Adipocyte (in vitro differentiated cells): ENCODE measurements around the gene TMEM259.

Experiments
- DNase-seq: peaks from one replicate; pipeline ENCODE4 v3.0.0-alpha.2; 2015; ENCODE audit warnings: low read depth
- H3K27me3 ChIP-seq: replicated peaks from 2 replicates; pipeline ENCODE4 v1.7.0; 2013; ENCODE audit warnings: mild to moderate bottlenecking, low read length, moderate library complexity; ENCODE audit not compliant: control insufficient read depth, insufficient read depth
- H3K36me3 ChIP-seq: 2 replicates; pipeline ENCODE4 v1.7.0; 2013; ENCODE audit warnings: low read length, mild to moderate bottlenecking, moderate library complexity; ENCODE audit not compliant: control insufficient read depth, insufficient read depth, severe bottlenecking
- H3K4me1 ChIP-seq: 2 replicates; pipeline ENCODE4 v1.7.0; 2013; ENCODE audit warnings: mild to moderate bottlenecking, low read length, moderate library complexity; ENCODE audit not compliant: control insufficient read depth, insufficient read depth
- H3K4me3 ChIP-seq: 2 replicates; pipeline ENCODE4 v1.7.0; 2013; ENCODE audit warnings: mild to moderate bottlenecking, low read length, moderate library complexity
- H3K9ac ChIP-seq: 2 replicates; pipeline ENCODE4 v1.7.0; 2013; ENCODE audit warnings: mild to moderate bottlenecking, low read length, moderate library complexity
- H3K9me3 ChIP-seq: 2 replicates; pipeline ENCODE4 v1.7.0; 2013; ENCODE audit warnings: mild to moderate bottlenecking, low read length, moderate library complexity; ENCODE audit not compliant: control insufficient read depth

TMEM259 gene

DNA sequence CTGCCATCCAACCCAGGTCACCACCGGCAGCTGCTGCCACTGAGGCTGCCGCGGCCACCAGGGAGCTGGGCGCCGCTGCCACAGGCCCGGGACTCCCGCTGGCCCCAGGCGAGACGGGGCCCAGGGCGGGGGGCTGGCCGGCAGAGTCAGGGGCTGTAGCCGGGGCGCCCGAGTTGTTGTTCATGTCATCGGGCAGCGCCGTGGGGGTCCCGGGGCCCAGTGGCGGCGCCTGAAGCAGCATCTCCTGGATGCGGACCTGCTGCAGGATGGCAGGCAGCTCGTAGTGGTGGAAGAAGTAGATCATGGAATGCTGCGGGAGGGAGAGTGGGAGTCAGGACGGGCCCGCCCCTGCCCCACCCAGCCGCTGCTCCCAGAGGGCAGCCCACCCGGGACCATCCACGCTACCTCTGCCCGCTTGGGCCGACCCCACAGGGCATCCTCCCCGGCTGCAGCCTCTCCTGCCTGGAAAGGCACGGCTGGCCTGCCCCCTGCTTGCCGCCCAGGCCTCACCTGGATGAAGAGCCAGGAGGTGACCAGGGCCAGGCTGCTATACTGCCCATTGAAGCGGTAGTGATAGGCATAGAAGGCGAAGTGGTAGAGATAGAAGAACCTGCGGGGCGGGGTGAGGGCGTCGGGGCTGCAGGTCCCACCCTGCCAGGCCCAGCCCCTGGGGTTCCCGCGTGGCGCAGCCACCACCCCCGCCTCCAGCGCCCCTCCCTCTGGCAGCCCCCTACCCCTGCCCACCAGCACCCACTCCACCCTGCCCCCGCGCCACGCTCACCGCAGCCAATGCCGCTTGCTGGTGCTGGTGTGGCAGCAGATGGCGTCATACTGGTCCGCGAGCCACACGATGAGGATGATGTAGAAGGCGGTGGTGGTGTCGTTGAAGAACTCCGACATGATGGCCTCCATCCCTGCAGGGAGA, 10.1 kb downstream of the TMEM259 start:
- Histone ChIP-seq H3K36me3 (peaks cover 23% of the 10 kb centered on the region), H3K9me3 (no peaks in the 10 kb centered on the region), H3K4me3 (no peak overlapping the region), H3K27me3 (no peaks in the 10 kb centered on the region), H3K4me1 (peaks cover 4% of the 10 kb centered on the region), H3K9ac (no peak overlapping the region)
- DNase-seq = no peak

DNA sequence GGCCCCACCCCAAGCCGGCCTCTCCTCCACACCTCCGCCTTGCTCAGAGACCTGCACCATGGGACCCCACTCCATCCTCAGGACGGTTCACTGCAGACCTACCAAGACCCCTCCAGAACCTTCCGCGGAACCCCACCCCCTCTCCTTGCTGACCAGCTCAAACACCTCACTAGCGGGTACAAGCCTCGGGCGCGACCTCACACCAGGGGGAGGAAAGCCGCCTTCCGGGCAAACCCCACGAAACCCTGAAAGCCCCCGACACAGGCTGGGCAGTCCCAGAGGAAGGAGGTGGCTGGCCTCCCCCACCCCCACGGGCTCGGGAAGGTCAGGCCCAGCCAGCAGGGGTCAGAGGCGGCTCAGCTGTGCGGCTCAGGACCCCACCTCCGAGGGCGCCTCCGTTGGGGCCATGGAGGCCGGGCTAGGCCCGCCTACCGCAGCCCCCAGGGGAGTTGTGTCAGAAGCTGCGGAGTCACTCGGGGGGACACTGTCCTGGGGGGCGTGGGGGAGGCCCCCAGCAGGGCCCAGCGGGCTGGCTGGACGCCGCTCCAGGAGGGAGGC, 10.9 kb downstream of the TMEM259 start:
- no peak overlapping the region for H3K9ac ChIP-seq
- peaks cover 23% of the 10 kb centered on the region for H3K36me3 ChIP-seq
- no peak overlapping the region for H3K4me3 ChIP-seq
- no peaks in the 10 kb centered on the region for H3K9me3 ChIP-seq
- DNase-seq = no peak
- H3K27me3 ChIP-seq = no peaks in the 10 kb centered on the region
- no peaks in the 10 kb centered on the region for H3K4me1 ChIP-seq

DNA sequence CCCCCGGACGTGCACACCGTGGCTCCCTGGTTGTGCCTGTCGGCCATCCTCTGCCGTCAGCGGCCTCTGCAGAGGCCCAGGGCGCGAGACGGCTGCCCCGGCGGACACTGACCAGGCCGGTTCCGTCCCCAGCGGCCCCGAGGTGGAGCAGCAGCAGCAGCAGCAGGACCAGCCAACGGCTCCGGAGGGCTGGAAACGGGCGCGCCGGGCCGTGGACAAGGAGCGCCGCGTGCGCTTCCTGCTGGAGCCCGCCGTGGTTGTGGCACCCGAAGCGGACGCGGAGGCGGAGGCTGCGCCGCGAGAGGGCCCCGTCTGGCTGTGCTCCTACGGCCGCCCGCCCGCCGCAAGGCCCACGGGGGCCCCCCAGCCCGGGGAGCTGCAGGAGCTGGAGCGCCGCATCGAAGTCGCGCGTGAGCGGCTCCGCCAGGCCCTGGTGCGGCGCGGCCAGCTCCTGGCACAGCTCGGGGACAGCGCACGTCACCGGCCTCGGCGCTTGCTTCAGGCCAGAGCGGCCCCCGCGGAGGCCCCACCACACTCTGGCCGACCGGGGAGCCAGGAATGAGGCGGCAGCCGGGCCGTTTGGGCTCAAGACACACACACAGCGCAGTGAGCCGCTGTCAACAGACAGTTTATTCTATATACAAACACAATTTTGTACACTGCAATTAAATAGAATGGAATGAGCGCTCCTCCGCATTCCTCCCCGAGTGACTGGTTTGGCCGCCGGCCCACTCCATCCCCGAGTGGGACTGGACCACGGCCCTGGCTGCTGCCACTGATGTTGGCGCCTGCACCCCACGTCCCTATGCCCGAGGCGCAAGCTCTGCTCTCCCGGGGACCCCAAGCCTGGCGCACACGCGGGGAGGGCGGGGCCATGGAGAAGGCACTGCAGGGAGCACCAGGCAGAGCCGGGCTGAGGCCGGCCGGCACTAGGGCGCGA, 11.6 kb downstream of the TMEM259 start:
- H3K27me3 ChIP-seq = no peaks in the 10 kb centered on the region
- H3K4me1 ChIP-seq = no peaks in the 10 kb centered on the region
- H3K36me3 ChIP-seq = peaks cover 23% of the 10 kb centered on the region
- H3K4me3 ChIP-seq = no peak overlapping the region
- H3K9me3 ChIP-seq = no peaks in the 10 kb centered on the region
- H3K9ac ChIP-seq = no peak overlapping the region
- no peak for DNase-seq

DNA sequence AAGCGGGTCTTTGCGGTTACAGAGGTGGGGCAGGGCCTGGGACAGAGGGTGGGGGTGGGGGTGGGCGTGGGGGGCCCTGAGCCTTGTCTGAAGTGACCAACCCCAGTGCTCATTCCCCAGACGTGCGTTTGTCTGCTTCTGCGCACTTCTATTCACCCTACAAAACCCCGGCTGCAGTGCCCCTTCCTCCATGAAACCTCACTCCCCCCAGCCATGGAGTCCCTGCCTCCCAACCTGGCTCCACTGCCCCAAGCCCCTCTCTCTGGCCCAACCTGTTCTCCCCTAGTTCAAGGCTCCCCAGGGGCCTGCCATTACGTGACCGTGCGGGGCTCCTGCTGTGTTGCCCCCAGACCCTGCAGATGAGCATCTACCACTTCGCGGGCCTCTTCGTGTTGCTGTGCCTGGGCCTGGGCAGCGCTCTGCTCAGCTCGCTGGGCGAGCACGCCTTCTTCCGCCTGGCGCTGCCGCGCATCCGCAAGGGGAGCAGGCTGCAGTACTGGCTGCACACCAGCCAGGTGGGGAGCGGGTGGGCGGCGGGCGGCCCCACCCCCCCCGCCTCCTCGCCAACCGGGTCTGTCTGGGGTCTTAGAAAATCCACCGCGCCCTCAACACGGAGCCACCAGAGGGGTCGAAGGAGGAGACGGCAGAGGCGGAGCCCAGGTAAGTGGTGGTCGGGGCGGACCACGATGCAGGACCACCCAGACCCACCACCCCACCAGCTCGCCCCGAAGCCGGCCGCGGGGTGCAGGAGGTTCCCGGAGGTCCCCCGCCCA, 12.5 kb downstream of the TMEM259 start:
- no peak overlapping the region for H3K9ac ChIP-seq
- no peak overlapping the region for H3K4me3 ChIP-seq
- H3K36me3 ChIP-seq = peaks cover 17% of the 10 kb centered on the region
- DNase-seq = no peak
- no peaks in the 10 kb centered on the region for H3K27me3 ChIP-seq
- H3K4me1 ChIP-seq = no peaks in the 10 kb centered on the region
- H3K9me3 ChIP-seq = no peaks in the 10 kb centered on the region

DNA sequence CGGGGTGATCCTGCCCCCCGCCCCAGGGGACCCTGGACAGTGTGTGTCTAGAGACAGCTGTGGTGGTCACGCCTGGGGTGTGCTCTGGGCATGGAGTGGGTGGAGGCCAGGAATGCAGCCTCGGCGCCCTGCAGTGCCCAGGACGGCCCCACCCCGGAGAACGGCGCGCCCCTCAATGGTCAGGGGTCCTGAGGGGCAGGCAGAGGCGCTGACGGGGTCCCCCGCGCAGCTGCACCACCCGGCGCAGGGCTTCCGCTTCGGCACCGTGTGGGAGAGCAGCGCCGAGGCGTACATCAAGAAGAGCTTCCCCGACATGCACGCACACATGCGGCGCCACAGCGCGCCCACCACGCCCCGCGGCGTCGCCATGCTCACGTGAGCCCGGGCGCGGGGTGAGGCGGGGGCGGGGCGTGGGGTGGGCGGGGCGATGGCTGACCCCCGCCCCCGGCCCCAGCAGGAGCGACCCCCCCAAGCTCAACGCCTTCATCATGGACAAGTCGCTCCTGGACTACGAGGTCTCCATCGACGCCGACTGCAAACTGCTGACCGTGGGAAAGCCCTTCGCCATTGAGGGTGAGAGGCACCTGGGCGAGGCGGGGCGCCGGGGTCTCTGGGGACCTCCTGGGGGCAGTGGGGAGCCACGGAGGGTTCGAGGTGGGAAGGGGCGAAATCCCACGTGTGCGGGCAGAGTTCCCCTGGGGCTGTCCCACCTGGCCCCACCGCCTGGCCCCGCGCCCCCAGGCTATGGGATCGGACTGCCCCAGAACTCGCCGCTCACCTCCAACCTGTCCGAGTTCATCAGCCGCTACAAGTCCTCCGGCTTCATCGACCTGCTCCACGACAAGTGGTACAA, 13.3 kb downstream of the TMEM259 start:
- Histone ChIP-seq H3K36me3 (peaks cover 11% of the 10 kb centered on the region), H3K4me1 (no peaks in the 10 kb centered on the region), H3K9ac (no peak overlapping the region), H3K4me3 (no peak overlapping the region), H3K9me3 (no peaks in the 10 kb centered on the region), H3K27me3 (peaks cover 2% of the 10 kb centered on the region)
- no peak for DNase-seq

DNA sequence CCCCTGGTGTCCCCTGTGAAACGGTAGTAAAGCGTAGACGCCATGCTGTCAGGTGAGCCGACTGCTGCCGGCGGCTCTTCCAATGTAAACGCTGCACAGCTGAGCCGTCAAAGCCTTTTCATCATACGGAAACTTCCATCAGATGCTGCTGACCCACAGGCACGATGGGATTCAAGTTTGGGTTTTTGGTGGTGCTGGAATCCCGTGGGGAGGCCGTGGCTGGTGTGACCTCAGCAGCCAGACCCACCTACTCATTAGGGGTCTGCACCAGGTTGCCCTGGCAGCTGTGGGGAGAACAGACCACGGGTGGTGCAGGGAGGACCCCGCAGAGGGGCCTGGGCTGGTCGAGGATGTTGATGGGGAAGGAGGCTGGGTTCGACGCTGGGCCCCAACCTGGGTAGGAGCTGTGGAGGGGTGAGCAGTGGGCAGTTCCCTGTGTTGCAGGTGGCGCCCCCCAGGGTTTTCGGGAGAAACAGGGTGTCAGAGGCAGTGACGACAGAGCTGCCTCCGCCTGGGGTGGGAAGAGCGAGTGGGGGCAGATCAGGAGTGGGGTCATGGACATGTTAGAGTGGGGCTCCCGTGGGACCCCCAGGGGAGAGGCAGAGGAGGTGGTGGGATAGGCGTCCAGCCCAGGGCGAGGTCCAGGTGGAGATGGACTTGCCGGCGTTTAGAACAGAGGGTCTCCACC, 14.1 kb downstream of the TMEM259 start:
- Histone ChIP-seq H3K27me3 (peaks cover 5% of the 10 kb centered on the region), H3K9me3 (no peaks in the 10 kb centered on the region), H3K36me3 (peaks cover 10% of the 10 kb centered on the region), H3K4me3 (no peak overlapping the region), H3K9ac (no peak overlapping the region), H3K4me1 (no peaks in the 10 kb centered on the region)
- no peak for DNase-seq

DNA sequence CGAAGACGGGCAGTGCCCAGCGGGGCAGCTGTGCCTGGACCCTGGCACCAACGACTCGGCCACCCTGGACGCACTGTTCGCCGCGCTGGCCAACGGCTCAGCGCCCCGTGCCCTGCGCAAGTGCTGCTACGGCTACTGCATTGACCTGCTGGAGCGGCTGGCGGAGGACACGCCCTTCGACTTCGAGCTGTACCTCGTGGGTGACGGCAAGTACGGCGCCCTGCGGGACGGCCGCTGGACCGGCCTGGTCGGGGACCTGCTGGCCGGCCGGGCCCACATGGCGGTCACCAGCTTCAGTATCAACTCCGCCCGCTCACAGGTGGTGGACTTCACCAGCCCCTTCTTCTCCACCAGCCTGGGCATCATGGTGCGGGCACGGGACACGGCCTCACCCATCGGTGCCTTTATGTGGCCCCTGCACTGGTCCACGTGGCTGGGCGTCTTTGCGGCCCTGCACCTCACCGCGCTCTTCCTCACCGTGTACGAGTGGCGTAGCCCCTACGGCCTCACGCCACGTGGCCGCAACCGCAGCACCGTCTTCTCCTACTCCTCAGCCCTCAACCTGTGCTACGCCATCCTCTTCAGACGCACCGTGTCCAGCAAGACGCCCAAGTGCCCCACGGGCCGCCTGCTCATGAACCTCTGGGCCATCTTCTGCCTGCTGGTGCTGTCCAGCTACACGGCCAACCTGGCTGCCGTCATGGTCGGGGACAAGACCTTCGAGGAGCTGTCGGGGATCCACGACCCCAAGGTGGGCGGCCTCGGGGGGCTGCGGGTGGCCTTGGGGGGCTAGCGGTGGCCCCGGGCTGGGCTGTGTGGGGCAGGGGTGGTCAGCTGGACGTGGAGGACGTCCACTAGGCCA, 15.9 kb downstream of the TMEM259 start:
- Histone ChIP-seq H3K9ac (no peak overlapping the region), H3K9me3 (no peaks in the 10 kb centered on the region), H3K27me3 (peaks cover 5% of the 10 kb centered on the region), H3K4me3 (no peak overlapping the region), H3K4me1 (no peaks in the 10 kb centered on the region), H3K36me3 (peaks cover 1% of the 10 kb centered on the region)
- DNase-seq = no peak

DNA sequence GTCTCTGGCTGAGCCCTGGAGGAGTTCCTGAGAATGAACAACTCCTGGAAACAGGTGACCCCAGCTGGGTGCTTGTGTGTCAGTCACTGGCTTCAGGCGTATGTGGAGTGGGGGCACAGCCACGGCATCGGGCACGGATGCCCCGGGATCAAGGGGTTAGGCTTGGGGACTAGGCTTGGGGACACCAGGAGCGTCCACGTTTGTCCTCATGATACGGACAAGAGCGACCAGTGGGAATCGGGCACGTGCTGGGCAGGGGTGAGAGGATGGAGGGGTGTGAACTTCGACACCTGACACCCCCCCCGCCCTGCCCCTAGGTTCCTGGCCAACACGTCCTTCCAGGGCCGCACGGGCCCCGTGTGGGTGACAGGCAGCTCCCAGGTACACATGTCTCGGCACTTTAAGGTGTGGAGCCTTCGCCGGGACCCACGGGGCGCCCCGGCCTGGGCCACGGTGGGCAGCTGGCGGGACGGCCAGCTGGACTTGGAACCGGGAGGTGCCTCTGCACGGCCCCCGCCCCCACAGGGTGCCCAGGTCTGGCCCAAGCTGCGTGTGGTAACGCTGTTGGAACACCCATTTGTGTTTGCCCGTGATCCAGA, 16.6 kb downstream of the TMEM259 start:
- Histone ChIP-seq H3K9me3 (no peaks in the 10 kb centered on the region), H3K9ac (no peak overlapping the region), H3K27me3 (peaks cover 8% of the 10 kb centered on the region), H3K36me3 (no peaks in the 10 kb centered on the region), H3K4me1 (no peaks in the 10 kb centered on the region), H3K4me3 (no peak overlapping the region)
- no peak for DNase-seq

DNA sequence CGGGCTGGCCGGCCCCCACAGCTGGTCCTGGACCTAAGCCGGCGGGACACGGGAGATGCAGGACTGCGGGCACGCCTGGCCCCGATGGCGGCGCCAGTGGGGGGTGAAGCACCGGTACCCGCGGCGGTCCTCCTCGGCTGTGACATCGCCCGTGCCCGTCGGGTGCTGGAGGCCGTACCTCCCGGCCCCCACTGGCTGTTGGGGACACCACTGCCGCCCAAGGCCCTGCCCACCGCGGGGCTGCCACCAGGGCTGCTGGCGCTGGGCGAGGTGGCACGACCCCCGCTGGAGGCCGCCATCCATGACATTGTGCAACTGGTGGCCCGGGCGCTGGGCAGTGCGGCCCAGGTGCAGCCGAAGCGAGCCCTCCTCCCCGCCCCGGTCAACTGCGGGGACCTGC, 17.6 kb downstream of the TMEM259 start:
- Histone ChIP-seq H3K4me3 (no peak overlapping the region), H3K9ac (no peak overlapping the region), H3K36me3 (no peaks in the 10 kb centered on the region), H3K9me3 (no peaks in the 10 kb centered on the region), H3K4me1 (no peaks in the 10 kb centered on the region), H3K27me3 (peaks cover 15% of the 10 kb centered on the region)
- no peak for DNase-seq
